Myocyte (in vitro differentiated cells): Measurements from ENCODE around the gene POR. TPM values are rescaled to one million over a fixed set of nuclear protein-coding genes. Genes with fewer than 3 reads are reported as not detected.

ENCODE experiments used
- DNase-seq: peaks from one replicate; pipeline ENCODE4 v3.0.0-alpha.2; 2012; ENCODE audit warnings: low read depth
- total RNA-seq: library from RNA; depleted of rRNA; stranded (reverse); fragments of >200 nt; gene quantifications from 2 replicates; pipeline ENCODE4 v1.2.3, GENCODE V29; 2014

The POR gene
- total RNA-seq, 1 donor from 2014 or later, result 262 TPM

GRCh38 chr7:75971309-75971960, 56.5 kb downstream of the POR start:
- DNase-seq, result no peak

- DNase-seq, result peak; percentile 69
Measured at GRCh38 chr7:75971961-75972763, 57.2 kb downstream of the POR start.

- peak; percentile 97 for DNase-seq
Measured at GRCh38 chr7:75977743-75978142, 62.8 kb downstream of the POR start.

DNA sequence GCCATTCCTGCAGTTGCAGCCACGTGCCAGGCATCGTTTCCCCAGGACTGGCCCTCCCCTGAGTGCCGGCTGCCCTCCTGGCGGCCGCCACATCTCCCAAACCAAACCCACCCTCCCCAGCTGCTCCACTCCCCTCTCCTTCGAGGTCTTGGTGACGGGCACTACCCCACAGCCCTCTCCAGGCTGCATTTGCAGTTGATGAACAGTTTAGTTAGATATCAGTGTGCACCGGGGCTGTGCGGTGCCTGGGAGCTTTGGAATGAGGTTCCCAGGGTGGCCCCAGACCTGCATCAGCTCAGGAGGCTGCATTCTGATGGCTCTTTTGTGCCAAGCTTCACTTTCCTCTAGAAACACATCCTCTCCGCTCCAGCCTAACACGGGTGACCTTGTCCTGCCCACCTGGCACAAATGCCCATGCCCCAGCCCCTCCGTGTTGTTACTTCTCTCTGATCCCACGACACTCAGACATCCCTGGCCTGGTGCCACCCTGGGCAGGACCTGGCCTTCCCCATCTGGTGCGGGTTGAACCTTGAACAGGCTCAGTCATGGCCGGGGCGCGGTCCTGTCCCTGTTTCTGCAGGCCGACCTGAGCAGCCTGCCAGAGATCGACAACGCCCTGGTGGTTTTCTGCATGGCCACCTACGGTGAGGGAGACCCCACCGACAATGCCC, 64.9 kb downstream of the POR start:
- no peak for DNase-seq

DNA sequence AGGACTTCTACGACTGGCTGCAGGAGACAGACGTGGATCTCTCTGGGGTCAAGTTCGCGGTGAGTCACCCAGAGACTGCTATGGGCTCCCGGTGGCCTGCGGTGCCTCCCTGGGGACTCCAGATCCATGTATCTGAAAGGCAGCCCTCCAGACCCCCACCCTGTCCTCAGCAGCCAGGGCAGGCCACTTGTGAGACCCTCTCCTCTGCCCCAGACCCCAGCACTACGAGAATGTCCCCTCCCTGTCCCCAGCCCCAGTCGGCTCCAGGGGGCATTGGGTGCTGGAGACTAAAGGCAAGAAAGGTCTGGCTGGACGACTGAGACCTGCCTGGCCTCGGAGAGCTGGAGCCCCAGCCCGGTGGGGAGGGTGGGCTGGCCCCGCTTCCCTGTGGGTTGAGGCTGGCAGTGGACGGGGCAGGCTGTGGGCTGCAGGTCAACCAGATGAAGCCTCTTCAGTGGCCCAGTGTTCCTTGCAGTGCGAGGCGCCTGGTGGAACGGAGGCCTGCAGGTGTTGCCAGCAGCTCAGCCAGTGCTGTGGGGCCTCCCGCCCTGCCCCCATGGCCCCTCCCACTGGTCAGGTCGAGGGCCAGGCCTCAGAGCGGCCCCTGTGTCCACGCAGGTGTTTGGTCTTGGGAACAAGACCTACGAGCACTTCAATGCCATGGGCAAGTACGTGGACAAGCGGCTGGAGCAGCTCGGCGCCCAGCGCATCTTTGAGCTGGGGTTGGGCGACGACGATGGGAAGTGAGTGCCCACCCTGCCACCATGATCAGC, 65.7 kb downstream of the POR start:
- no peak for DNase-seq

DNA sequence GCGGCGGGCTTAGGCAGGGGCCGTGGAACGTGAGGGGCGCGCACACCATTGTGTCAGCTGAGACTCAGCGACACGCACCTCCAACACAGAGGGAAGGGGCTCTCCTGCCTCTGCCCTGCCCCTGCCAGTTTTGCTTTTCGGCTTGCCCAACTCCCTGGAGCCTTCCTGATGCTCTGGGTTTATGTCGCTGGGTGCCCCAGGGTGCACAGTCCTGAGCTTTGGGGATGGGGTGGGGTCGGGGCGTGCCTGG, 66.2 kb downstream of the POR start:
- DNase-seq, result no peak

DNA sequence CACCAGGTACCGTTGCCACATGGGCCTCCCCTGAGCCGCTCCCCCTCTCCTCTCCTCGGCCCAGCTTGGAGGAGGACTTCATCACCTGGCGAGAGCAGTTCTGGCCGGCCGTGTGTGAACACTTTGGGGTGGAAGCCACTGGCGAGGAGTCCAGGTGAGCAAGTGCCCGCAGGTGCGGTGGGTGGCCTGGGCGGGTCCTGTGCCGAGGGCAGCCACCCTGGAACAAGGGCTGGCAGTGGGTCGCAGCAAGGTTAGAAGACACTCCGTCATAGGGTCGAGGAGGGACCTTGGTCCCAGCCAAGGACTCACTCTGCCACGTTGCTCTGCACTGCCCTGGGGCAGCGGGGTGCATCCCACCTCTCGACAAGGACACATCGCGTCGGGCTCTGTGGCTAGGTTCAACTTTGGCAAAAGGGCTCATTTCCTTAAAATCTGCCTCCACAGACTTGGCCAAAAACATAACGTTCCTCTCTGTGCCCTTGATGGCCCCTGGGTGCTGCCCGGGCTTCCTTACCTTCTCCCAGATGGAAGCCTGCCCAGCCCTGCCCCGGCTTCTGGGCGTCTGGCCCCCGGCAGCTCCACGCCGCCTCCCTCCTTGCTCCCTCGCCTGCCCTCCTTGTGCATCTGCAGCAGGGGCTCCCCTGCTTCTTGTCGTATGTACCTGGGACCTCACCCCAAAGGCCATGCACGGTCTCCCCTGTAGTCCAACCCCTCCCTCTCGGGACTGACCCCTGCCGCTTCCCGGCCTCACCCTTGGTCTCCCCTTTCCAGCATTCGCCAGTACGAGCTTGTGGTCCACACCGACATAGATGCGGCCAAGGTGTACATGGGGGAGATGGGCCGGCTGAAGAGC, 66.7 kb downstream of the POR start:
- no peak for DNase-seq

DNA sequence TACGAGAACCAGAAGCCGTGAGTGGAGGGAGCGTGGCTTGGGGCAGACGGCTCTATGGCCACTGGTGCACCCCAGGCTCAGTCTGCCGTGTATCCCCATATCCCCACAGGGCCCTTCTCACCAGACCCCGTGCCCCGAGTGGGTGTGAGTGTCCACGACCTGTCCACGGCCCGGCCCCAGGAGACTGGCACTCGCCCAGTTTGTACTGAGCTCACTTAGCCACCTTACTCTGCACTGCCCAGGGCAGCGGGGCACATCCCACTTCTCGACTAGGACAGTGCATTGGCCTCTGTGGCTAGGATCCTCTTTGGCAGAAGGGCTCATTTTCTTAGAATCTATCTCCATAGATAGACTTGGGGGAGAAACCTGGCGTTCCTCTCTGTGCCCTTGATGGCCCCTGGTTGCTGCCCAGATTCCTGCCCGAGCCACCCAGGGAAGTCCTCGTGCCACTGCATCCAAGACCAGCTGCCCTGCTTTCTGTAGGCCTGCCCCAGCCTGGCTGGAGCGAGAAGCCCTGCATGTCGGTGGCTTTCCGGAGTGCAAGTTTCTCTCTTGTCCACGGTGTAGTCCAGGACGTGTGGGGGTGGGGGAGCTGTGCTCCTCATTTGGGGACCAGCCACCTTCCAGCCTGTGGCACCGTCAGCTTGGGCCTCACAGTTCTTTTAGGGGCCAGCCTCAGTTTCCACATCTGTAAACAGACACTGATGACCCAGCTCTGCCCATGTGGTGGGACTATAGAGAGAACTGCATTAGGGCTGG, 67.5 kb downstream of the POR start:
- no peak for DNase-seq

GRCh38 chr7:75983471-75984129, 68.6 kb downstream of the POR start:
- DNase-seq, result no peak

GRCh38 chr7:75984130-75985008, 69.4 kb downstream of the POR start:
- no peak for DNase-seq

DNA sequence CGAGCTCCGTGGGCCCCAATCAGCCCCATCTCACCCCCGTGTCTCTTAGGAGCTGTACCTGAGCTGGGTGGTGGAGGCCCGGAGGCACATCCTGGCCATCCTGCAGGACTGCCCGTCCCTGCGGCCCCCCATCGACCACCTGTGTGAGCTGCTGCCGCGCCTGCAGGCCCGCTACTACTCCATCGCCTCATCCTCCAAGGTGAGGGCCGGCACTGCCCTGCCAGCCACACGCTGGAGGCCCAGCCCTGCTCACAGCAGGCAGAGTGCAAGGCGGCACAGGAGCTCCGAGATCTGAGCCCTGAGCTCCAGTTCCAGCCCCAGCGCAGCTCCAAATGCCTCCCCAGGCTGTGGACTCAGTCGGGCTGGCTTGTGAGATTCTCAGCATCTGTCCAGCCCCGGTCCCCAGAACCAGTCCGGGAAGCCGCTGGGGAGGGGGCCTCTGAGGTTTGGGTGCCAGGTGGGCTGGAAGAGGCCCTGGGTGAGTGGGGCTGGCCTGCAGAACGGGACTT, 70.1 kb downstream of the POR start:
- DNase-seq, result no peak

DNA sequence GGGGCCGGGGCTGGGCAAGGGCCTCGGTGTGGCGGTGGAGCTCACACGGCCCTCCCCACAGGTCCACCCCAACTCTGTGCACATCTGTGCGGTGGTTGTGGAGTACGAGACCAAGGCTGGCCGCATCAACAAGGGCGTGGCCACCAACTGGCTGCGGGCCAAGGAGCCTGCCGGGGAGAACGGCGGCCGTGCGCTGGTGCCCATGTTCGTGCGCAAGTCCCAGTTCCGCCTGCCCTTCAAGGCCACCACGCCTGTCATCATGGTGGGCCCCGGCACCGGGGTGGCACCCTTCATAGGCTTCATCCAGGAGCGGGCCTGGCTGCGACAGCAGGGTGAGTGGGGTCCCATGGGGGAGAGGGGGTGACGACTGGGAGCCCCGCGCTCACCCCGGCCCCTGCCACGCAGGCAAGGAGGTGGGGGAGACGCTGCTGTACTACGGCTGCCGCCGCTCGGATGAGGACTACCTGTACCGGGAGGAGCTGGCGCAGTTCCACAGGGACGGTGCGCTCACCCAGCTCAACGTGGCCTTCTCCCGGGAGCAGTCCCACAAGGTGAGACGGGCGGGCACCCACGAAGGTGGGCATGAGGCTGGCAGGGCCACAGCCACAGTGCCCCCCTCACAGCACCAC, 70.7 kb downstream of the POR start:
- peak; percentile 10 for DNase-seq

GRCh38 chr7:75986147-75986781, 71.3 kb downstream of the POR start:
- no peak for DNase-seq

- DNase-seq, result no peak
Measured at GRCh38 chr7:75987026-75987804, 72.3 kb downstream of the POR start.

- DNase-seq, result no peak
Measured at GRCh38 chr7:75987805-75988567, 73.0 kb downstream of the POR start.
